HepG2 (cell line): Measurements from ENCODE around the gene GOT1. TPM values are rescaled to one million over a fixed set of nuclear protein-coding genes. Genes with fewer than 3 reads are reported as not detected.

Experiments used
- ARNTL ChIP-seq: sonication (generic); formaldehyde crosslinking; IDR thresholded peaks from 2 replicates; pipeline ENCODE4 v1.4.0; 2020; ENCODE audit warnings: mild to moderate bottlenecking, missing genetic modification reagents
- CEBPB ChIP-seq: IDR thresholded peaks from 2 replicates; pipeline ENCODE4 v1.6.1; 2011; ENCODE audit warnings: low read depth, low read length, improper control_type of control experiment, borderline replicate concordance
- EED ChIP-seq: sonication (generic); formaldehyde crosslinking; IDR thresholded peaks from 2 replicates; pipeline ENCODE4 v1.5.0; 2020; ENCODE audit warnings: mild to moderate bottlenecking, missing genetic modification reagents
- ETV5 ChIP-seq: IDR thresholded peaks from 2 replicates; pipeline ENCODE4 v1.6.1; 2018; ENCODE audit warnings: missing biosample characterization, missing genetic modification reagents, inconsistent platforms, borderline replicate concordance
- HNRNPL ChIP-seq: fragments of 200-400 bp; formaldehyde crosslinking; IDR thresholded peaks from 2 replicates; pipeline ENCODE4 v1.6.1; 2017; ENCODE audit warnings: mild to moderate bottlenecking, low read depth, low read length
- ISX ChIP-seq: sonication (generic); formaldehyde crosslinking; conservative IDR thresholded peaks from 2 replicates; pipeline ENCODE4 v1.5.0; 2020; ENCODE audit warnings: missing genetic modification reagents
- KAT7 ChIP-seq: IDR thresholded peaks from 2 replicates; pipeline ENCODE4 v1.6.1; 2018; ENCODE audit warnings: borderline replicate concordance, missing compliant biosample characterization
- KDM4B ChIP-seq: sonication (generic); formaldehyde crosslinking; IDR thresholded peaks from 2 replicates; pipeline ENCODE4 v1.4.0; 2020; ENCODE audit warnings: missing genetic modification reagents
- NPAS2 ChIP-seq: sonication (generic); formaldehyde crosslinking; IDR thresholded peaks from 2 replicates; pipeline ENCODE4 v1.8.0; 2022; ENCODE audit warnings: mild to moderate bottlenecking, missing genetic modification reagents, borderline replicate concordance
- RARA ChIP-seq: IDR thresholded peaks from 2 replicates; pipeline ENCODE4 v1.6.1; 2016; ENCODE audit warnings: missing genetic modification reagents, missing compliant biosample characterization
- RCOR2 ChIP-seq: IDR thresholded peaks from 2 replicates; pipeline ENCODE4 v1.6.1; 2016; ENCODE audit warnings: missing biosample characterization, missing genetic modification reagents
- RNF2 ChIP-seq: fragments of 450-650 bp; conservative IDR thresholded peaks from 2 replicates; pipeline ENCODE4 v1.6.1; 2016; ENCODE audit warnings: low read depth
- ZNF296 ChIP-seq: sonication (generic); formaldehyde crosslinking; conservative IDR thresholded peaks from 2 replicates; pipeline ENCODE4 v1.5.0; 2020; ENCODE audit warnings: mild to moderate bottlenecking, missing genetic modification reagents
- ZNF883 ChIP-seq: sonication (generic); formaldehyde crosslinking; IDR thresholded peaks from 2 replicates; pipeline ENCODE4 v1.5.1; 2020; ENCODE audit warnings: mild to moderate bottlenecking, missing genetic modification reagents; ENCODE audit errors: not compliant biosample characterization
- polyA plus RNA-seq, 8 experiments: library from polyadenylated mRNA; depleted of rRNA in 3 of 8; stranded (reverse) in 7 of 8; unstranded in 1 of 8; fragments of >200 nt; fragmentation: Illumina TruSeq in 4 of 8; extraction: Trizol in 4 of 8; gene quantifications; 2 replicates each; pipeline versions ENCODE4 v1.2.1 to v1.2.3, GENCODE V29; 2011 to 2016; ENCODE audit warnings: low read depth in 4 of 8, missing spikeins in 1 of 8, mixed read lengths in 1 of 8; ENCODE audit not compliant: insufficient read depth in 1 of 8
- total RNA-seq, 5 experiments: library from RNA; depleted of rRNA; stranded (reverse); fragments of >200 nt; fragmentation: Illumina TruSeq; extraction: Trizol; gene quantifications; 2 replicates each; pipeline ENCODE4 v1.2.3, GENCODE V29; 2016; ENCODE audit warnings: low read depth in 1 of 5
- TF ChIP-seq, protein P1 (sequence below): sonication (generic); formaldehyde crosslinking; conservative IDR thresholded peaks from 2 replicates; pipeline ENCODE4 v1.4.0; 2020; ENCODE audit warnings: missing genetic modification reagents
- TF ChIP-seq, protein P2 (sequence below): sonication (generic); formaldehyde crosslinking; IDR thresholded peaks from 2 replicates; pipeline ENCODE4 v1.4.0; 2020; ENCODE audit warnings: missing genetic modification reagents, borderline replicate concordance
- TF ChIP-seq, protein P3 (sequence below): sonication (generic); formaldehyde crosslinking; IDR thresholded peaks from 2 replicates; pipeline ENCODE4 v1.5.0; 2020; ENCODE audit warnings: mild to moderate bottlenecking, missing genetic modification reagents
- TF ChIP-seq, protein P4 (sequence below): IDR thresholded peaks from 2 replicates; pipeline ENCODE4 v1.6.1; 2018; ENCODE audit warnings: missing genetic modification reagents, mild to moderate bottlenecking, missing compliant biosample characterization
- TF ChIP-seq, protein P5 (sequence below): fragments of 450-650 bp; IDR thresholded peaks from 2 replicates; pipeline ENCODE4 v1.6.1; 2016
- TF ChIP-seq, protein P6 (sequence below): sonication (generic); formaldehyde crosslinking; IDR thresholded peaks from 2 replicates; pipeline ENCODE4 v1.8.1; 2023; ENCODE audit warnings: missing genetic modification reagents, mild to moderate bottlenecking, borderline replicate concordance

GOT1 gene
- total and polyA plus RNA-seq, 2 of the 13 experiments (the other 11 are each of a cell fraction or from before 2014, with no cell fraction given): 81.2 to 102 TPM

DNA sequence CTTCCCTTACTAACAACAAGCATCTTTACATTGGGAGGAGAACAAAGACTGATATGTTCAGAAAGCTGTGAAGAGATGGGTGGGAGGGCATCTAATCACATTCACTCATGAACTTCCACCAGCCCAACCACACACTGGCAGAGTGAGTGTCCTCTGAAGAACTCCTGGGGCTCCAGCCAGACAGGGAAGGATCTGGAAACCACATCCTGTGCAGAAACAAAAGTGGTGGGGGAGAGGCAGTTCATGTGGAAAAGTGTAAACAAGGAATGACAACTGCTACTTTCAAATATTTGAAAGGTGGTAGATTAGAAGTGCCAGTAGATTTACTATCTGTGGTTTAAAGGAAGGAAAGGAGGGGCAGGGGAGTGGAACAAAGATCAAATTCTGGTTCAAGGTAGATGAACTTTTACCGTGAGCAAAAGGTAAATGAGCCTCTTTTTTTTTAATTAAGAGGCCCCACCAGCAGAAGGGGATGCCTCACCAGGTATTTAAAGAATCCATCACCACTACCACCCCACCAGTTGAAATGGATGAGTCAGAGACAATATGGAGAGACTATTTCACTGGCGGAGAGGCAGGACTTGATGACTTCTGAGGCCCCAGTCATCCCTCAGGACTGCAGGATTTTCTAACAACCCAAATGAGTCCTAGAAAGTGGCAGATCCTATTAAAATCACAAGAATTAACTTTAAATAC, 34.5 kb downstream of the GOT1 start (continued):
- TF ChIP-seq, protein P1, sequence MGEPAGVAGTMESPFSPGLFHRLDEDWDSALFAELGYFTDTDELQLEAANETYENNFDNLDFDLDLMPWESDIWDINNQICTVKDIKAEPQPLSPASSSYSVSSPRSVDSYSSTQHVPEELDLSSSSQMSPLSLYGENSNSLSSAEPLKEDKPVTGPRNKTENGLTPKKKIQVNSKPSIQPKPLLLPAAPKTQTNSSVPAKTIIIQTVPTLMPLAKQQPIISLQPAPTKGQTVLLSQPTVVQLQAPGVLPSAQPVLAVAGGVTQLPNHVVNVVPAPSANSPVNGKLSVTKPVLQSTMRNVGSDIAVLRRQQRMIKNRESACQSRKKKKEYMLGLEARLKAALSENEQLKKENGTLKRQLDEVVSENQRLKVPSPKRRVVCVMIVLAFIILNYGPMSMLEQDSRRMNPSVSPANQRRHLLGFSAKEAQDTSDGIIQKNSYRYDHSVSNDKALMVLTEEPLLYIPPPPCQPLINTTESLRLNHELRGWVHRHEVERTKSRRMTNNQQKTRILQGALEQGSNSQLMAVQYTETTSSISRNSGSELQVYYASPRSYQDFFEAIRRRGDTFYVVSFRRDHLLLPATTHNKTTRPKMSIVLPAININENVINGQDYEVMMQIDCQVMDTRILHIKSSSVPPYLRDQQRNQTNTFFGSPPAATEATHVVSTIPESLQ (CRISPR knock-in tag): no peak
- TF ChIP-seq ISX (CRISPR knock-in tag): no peak
- no peak for TF ChIP-seq NPAS2 (CRISPR knock-in tag)
- TF ChIP-seq ZNF296 (CRISPR knock-in tag): no peak
- TF ChIP-seq, protein P2, sequence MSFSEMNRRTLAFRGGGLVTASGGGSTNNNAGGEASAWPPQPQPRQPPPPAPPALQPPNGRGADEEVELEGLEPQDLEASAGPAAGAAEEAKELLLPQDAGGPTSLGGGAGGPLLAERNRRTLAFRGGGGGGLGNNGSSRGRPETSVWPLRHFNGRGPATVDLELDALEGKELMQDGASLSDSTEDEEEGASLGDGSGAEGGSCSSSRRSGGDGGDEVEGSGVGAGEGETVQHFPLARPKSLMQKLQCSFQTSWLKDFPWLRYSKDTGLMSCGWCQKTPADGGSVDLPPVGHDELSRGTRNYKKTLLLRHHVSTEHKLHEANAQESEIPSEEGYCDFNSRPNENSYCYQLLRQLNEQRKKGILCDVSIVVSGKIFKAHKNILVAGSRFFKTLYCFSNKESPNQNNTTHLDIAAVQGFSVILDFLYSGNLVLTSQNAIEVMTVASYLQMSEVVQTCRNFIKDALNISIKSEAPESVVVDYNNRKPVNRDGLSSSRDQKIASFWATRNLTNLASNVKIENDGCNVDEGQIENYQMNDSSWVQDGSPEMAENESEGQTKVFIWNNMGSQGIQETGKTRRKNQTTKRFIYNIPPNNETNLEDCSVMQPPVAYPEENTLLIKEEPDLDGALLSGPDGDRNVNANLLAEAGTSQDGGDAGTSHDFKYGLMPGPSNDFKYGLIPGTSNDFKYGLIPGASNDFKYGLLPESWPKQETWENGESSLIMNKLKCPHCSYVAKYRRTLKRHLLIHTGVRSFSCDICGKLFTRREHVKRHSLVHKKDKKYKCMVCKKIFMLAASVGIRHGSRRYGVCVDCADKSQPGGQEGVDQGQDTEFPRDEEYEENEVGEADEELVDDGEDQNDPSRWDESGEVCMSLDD (CRISPR knock-in tag): no peak
- TF ChIP-seq HNRNPL: no peak
- TF ChIP-seq ZNF883: no peak
- TF ChIP-seq, protein P3, sequence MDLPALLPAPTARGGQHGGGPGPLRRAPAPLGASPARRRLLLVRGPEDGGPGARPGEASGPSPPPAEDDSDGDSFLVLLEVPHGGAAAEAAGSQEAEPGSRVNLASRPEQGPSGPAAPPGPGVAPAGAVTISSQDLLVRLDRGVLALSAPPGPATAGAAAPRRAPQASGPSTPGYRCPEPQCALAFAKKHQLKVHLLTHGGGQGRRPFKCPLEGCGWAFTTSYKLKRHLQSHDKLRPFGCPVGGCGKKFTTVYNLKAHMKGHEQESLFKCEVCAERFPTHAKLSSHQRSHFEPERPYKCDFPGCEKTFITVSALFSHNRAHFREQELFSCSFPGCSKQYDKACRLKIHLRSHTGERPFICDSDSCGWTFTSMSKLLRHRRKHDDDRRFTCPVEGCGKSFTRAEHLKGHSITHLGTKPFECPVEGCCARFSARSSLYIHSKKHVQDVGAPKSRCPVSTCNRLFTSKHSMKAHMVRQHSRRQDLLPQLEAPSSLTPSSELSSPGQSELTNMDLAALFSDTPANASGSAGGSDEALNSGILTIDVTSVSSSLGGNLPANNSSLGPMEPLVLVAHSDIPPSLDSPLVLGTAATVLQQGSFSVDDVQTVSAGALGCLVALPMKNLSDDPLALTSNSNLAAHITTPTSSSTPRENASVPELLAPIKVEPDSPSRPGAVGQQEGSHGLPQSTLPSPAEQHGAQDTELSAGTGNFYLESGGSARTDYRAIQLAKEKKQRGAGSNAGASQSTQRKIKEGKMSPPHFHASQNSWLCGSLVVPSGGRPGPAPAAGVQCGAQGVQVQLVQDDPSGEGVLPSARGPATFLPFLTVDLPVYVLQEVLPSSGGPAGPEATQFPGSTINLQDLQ (CRISPR knock-in tag): no peak
- TF ChIP-seq RARA (CRISPR knock-in tag): peak; percentile 86
- TF ChIP-seq, protein P4, sequence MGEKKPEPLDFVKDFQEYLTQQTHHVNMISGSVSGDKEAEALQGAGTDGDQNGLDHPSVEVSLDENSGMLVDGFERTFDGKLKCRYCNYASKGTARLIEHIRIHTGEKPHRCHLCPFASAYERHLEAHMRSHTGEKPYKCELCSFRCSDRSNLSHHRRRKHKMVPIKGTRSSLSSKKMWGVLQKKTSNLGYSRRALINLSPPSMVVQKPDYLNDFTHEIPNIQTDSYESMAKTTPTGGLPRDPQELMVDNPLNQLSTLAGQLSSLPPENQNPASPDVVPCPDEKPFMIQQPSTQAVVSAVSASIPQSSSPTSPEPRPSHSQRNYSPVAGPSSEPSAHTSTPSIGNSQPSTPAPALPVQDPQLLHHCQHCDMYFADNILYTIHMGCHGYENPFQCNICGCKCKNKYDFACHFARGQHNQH (CRISPR knock-in tag): peak; percentile 82
- TF ChIP-seq ARNTL (CRISPR knock-in tag): peak; percentile 73
- TF ChIP-seq, protein P5, sequence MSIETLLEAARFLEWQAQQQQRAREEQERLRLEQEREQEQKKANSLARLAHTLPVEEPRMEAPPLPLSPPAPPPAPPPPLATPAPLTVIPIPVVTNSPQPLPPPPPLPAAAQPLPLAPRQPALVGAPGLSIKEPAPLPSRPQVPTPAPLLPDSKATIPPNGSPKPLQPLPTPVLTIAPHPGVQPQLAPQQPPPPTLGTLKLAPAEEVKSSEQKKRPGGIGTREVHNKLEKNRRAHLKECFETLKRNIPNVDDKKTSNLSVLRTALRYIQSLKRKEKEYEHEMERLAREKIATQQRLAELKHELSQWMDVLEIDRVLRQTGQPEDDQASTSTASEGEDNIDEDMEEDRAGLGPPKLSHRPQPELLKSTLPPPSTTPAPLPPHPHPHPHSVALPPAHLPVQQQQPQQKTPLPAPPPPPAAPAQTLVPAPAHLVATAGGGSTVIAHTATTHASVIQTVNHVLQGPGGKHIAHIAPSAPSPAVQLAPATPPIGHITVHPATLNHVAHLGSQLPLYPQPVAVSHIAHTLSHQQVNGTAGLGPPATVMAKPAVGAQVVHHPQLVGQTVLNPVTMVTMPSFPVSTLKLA: peak; percentile 59
- no peak for TF ChIP-seq EED
- peak; percentile 94 for TF ChIP-seq ETV5
- TF ChIP-seq RCOR2 (CRISPR knock-in tag): peak; percentile 18; the same call in 1 of the 2 replicates
- no peak for TF ChIP-seq CEBPB
- no peak for TF ChIP-seq KDM4B (CRISPR knock-in tag)
- no peak for TF ChIP-seq KAT7
- TF ChIP-seq RNF2: no peak
- TF ChIP-seq, protein P6, sequence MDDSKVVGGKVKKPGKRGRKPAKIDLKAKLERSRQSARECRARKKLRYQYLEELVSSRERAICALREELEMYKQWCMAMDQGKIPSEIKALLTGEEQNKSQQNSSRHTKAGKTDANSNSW: no peak
